K562 (cell line): ENCODE data around the gene MEF2D. TPM values are rescaled to one million over a fixed set of nuclear protein-coding genes. Genes with fewer than 3 reads are reported as not detected.
A peak's percentile ranks its signal among the peaks of the same experiment; 100 is the strongest.

Experiments
- ESRRA ChIP-seq: fragments of 450-650 bp; IDR thresholded peaks from 2 replicates; pipeline ENCODE4 v1.6.1; 2014; ENCODE audit warnings: low read depth, mild to moderate bottlenecking, moderate library complexity, borderline replicate concordance
- GATAD2A ChIP-seq: fragments of 450-650 bp; IDR thresholded peaks from 2 replicates; pipeline ENCODE4 v1.6.1; 2017
- ID3 ChIP-seq, 2 experiments: fragments of 250-450 bp in 1 of 2; fragments of 450-650 bp in 1 of 2; sonication (Bioruptor Pico) in 1 of 2; IDR thresholded peaks; 2 replicates each; pipeline versions ENCODE4 v1.6.1 to v1.8.0; 2016 to 2021; ENCODE audit warnings: mild to moderate bottlenecking in 2 of 2, moderate library complexity in 2 of 2, missing compliant biosample characterization in 1 of 2, missing genetic modification characterization in 1 of 2
- JUN ChIP-seq, 2 experiments: sonication (generic) in 1 of 2; formaldehyde crosslinking in 1 of 2; IDR thresholded peaks; 2 replicates each; pipeline versions ENCODE4 v1.6.1 to v1.8.0; 2012 to 2022; ENCODE audit warnings: borderline replicate concordance in 2 of 2, mild to moderate bottlenecking in 2 of 2, improper control_type of control experiment in 1 of 2, low read depth in 1 of 2, low read length in 1 of 2, missing genetic modification reagents in 1 of 2
- NFXL1 ChIP-seq: fragments of 450-650 bp; formaldehyde crosslinking; IDR thresholded peaks from 2 replicates; pipeline ENCODE4 v1.4.0; 2021; ENCODE audit warnings: mild to moderate bottlenecking
- NR2C2 ChIP-seq, 2 experiments: fragments of 200-800 bp in 1 of 2; sonication (Bioruptor generic) in 1 of 2; sonication (generic) in 1 of 2; formaldehyde crosslinking in 1 of 2; IDR thresholded peaks; 2 replicates each; pipeline versions ENCODE4 v1.6.1 to v1.8.0; 2016 to 2022; ENCODE audit warnings: mild to moderate bottlenecking in 1 of 2, missing compliant biosample characterization in 1 of 2, missing genetic modification characterization in 1 of 2, missing genetic modification reagents in 1 of 2
- PKNOX1 ChIP-seq: fragments of 450-650 bp; IDR thresholded peaks from 2 replicates; pipeline ENCODE4 v1.6.1; 2016
- RFX1 ChIP-seq: fragments of 450-650 bp; IDR thresholded peaks from 2 replicates; pipeline ENCODE4 v1.6.1; 2016; ENCODE audit warnings: mild to moderate bottlenecking, moderate library complexity
- TEAD1 ChIP-seq, 2 experiments: fragments of 450-650 bp in 1 of 2; sonication (generic) in 1 of 2; formaldehyde crosslinking; IDR thresholded peaks; 2 replicates each; pipeline versions ENCODE4 v1.4.0 to v1.8.0; 2020 to 2022; ENCODE audit warnings: mild to moderate bottlenecking in 2 of 2, missing genetic modification reagents in 1 of 2
- ZBTB17 ChIP-seq: fragments of 450-650 bp; formaldehyde crosslinking; IDR thresholded peaks from 2 replicates; pipeline ENCODE4 v1.4.0; 2020; ENCODE audit warnings: mild to moderate bottlenecking
- ZNF224 ChIP-seq: sonication (generic); formaldehyde crosslinking; IDR thresholded peaks from 2 replicates; pipeline ENCODE4 v1.8.0; 2022; ENCODE audit warnings: mild to moderate bottlenecking, missing genetic modification reagents
- ZNF589 ChIP-seq: fragments of 200-800 bp; sonication (Bioruptor generic); IDR thresholded peaks from 2 replicates; pipeline ENCODE4 v1.6.1; 2016; ENCODE audit warnings: low read depth, missing genetic modification characterization, missing compliant biosample characterization
- ZNF639 ChIP-seq, 2 experiments: fragments of 200-800 bp in 1 of 2; sonication (Bioruptor generic) in 1 of 2; sonication (generic) in 1 of 2; formaldehyde crosslinking in 1 of 2; IDR thresholded peaks in 1 of 2; conservative IDR thresholded peaks in 1 of 2; 2 replicates each; pipeline versions ENCODE4 v1.5.0 to v1.6.1; 2016 to 2020; ENCODE audit warnings: missing compliant biosample characterization in 1 of 2, missing genetic modification characterization in 1 of 2, missing genetic modification reagents in 1 of 2
- ZNF644 ChIP-seq: fragments of 200-800 bp; sonication (Bioruptor generic); IDR thresholded peaks from 2 replicates; pipeline ENCODE4 v1.6.1; 2016; ENCODE audit warnings: low read depth, missing genetic modification characterization, missing compliant biosample characterization
- polyA plus RNA-seq, 8 experiments: library from polyadenylated mRNA; depleted of rRNA in 4 of 8; stranded (reverse) in 5 of 8; unstranded in 3 of 8; fragments of >200 nt; fragmentation: Nextera tagmentation in 2 of 8; fragmentation: Illumina TruSeq in 1 of 8; extraction: Ambion mirVana in 2 of 8; extraction: Trizol in 1 of 8; gene quantifications; 2 replicates each; pipeline versions ENCODE4 v1.2.1 to v1.2.3, GENCODE V29; 2011 to 2014; ENCODE audit warnings: inconsistent platforms in 1 of 8, missing spikeins in 1 of 8
- total RNA-seq, 7 experiments: library from RNA; depleted of rRNA in 6 of 7; stranded (reverse); fragments of >200 nt in 6 of 7; fragmentation: Illumina TruSeq in 2 of 7; extraction: Trizol in 2 of 7; gene quantifications; 2 replicates each; pipeline versions ENCODE4 v1.2.1 to v1.2.3, GENCODE V29; 2011 to 2021; ENCODE audit warnings: low replicate concordance in 1 of 7
- TF ChIP-seq, protein P1 (sequence below): sonication (generic); formaldehyde crosslinking; IDR thresholded peaks from 2 replicates; pipeline ENCODE4 v1.8.1; 2023; ENCODE audit warnings: mild to moderate bottlenecking, missing genetic modification reagents
- TF ChIP-seq, protein P2 (sequence below): fragments of 450-650 bp; IDR thresholded peaks from 2 replicates; pipeline ENCODE4 v1.6.1; 2016; ENCODE audit warnings: borderline replicate concordance

MEF2D gene
- total and polyA plus RNA-seq, 9 of the 15 experiments (the other 6 are each of a cell fraction or from before 2014, with no cell fraction given): 0.10 to 19.5 (median 2.6) TPM

DNA sequence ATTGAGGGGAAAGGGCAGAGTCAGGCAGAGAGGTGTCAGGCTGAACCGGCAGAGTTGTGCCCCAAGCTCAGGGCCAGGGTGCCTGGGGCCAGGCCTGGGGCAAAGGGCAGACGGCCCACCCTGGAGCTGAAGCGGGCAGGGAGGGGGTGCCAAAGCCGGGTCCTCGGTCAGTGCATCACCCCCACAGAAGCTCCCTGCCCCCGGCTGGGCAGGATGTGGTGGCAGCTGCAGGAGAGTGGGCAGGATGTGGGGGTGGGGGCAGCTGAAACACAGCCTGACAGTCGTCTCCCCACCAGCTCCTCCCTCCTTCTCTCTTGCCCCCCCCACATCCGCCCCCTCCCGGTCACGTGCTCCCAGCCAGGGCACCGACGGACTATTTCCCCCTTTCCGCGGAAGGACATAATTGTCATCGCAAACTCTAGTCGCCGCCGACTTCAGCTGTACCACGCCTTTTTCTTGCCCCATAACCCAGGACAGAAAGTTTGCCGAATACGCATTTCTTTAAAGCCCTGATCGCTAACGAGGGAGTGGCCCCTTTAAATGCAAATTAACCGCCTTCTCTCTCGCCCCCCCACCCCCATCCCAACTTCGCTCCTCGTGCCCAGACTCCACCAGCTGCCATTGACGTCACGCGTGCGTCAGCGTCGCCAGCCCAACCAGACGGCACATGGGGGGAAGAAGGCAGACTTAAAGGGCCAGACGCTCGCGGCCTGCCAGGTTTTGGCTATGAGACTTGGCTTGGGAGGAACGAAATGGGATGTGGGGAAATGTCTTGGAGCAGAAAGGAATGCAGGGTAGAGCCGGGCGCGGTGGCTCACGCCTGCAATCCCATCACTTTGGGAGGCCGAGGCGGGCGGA lies 4.5 kb upstream of the MEF2D start (continued):
- TF ChIP-seq NR2C2 (CRISPR knock-in tag; IDR thresholded peaks at IDR 0.05) (no peak), NR2C2 (tag; IDR thresholded peaks at IDR 0.05) (peak; percentile 67), JUN (IDR thresholded peaks at IDR 0.05; ENCODE audit: borderline replicate concordance, low read depth, low read length) (peak; percentile 88), JUN (CRISPR knock-in tag; IDR thresholded peaks at IDR 0.05; ENCODE audit: borderline replicate concordance) (peak; percentile 63; the same call in 1 of the 2 replicates), ZBTB17 (peak; percentile 66; the same call in 1 of the 2 replicates), ESRRA (peak; percentile 24; the same call in 1 of the 2 replicates), ZNF644 (peak; percentile 87), GATAD2A (0 out of 2 replicates have a peak, but pooled peaks have one; percentile 31), ZNF639 (CRISPR knock-in tag; conservative IDR thresholded peaks at IDR 0.05 in 1 of 2, IDR thresholded peaks at IDR 0.05 in 1 of 2) (peak in 1 of 2 experiments; percentile 93; a peak in 2 of 4 replicates), RFX1 (peak; percentile 56; the same call in 1 of the 2 replicates), ZNF589 (CRISPR knock-in tag) (peak; percentile 95), ZNF224 (no peak), TEAD1 (CRISPR knock-in tag; IDR thresholded peaks at IDR 0.05) (peak in 1 of 2 experiments; percentile 88; a peak in 1 of 4 replicates), PKNOX1 (peak; percentile 72), NFXL1 (0 out of 2 replicates have a peak, but pooled peaks have one; percentile 23), ID3 (CRISPR knock-in tag; IDR thresholded peaks at IDR 0.05) (no peak), ID3 (tag; IDR thresholded peaks at IDR 0.05) (peak; percentile 30; the same call in 1 of the 2 replicates)
- TF ChIP-seq, protein P1, sequence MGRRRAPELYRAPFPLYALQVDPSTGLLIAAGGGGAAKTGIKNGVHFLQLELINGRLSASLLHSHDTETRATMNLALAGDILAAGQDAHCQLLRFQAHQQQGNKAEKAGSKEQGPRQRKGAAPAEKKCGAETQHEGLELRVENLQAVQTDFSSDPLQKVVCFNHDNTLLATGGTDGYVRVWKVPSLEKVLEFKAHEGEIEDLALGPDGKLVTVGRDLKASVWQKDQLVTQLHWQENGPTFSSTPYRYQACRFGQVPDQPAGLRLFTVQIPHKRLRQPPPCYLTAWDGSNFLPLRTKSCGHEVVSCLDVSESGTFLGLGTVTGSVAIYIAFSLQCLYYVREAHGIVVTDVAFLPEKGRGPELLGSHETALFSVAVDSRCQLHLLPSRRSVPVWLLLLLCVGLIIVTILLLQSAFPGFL: no peak
- TF ChIP-seq, protein P2, sequence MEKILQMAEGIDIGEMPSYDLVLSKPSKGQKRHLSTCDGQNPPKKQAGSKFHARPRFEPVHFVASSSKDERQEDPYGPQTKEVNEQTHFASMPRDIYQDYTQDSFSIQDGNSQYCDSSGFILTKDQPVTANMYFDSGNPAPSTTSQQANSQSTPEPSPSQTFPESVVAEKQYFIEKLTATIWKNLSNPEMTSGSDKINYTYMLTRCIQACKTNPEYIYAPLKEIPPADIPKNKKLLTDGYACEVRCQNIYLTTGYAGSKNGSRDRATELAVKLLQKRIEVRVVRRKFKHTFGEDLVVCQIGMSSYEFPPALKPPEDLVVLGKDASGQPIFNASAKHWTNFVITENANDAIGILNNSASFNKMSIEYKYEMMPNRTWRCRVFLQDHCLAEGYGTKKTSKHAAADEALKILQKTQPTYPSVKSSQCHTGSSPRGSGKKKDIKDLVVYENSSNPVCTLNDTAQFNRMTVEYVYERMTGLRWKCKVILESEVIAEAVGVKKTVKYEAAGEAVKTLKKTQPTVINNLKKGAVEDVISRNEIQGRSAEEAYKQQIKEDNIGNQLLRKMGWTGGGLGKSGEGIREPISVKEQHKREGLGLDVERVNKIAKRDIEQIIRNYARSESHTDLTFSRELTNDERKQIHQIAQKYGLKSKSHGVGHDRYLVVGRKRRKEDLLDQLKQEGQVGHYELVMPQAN: peak; percentile 53; the same call in 1 of the 2 replicates
